ENCODE results near the gene DSCAML1. TPM values are rescaled to one million over a fixed set of nuclear protein-coding genes. Genes with fewer than 3 reads are reported as not detected.

DSCAML1 gene
- total and polyA plus RNA-seq, 2 of the 8 experiments (the other 6 are each of a cell fraction or from before 2014, with no cell fraction given) = 0.19 to 0.24 TPM

DNA sequence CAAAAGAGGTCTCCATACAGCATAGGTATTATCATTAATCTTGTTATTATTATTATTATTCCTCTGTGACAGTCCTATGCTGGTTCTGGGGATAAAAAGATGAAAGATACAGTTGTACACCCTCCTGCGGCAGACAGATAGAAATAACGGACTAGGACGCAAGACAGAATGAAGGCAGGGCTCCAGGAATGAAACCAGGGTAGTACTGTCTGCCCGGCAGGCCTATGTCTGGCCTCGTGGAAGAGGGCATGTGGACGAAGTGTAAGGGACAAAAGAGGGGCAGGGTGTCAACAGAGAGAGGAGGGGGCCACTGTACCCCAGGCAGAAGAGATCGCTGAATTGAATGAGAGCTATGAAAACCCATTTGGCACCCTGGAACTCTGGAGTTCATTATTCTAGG lies 25.2 kb downstream of the DSCAML1 start:
- Histone ChIP-seq H3K27ac (ENCODE audit: low read depth, low read length) (no peak overlapping the region), H3K9me3 (ENCODE audit: insufficient read depth in 2 of 2, low read depth in 1 of 2, low read length in 1 of 2) (no peaks in the 10 kb centered on the region), H3K4ac (replicated peaks; ENCODE audit: insufficient read length, low read depth, low read length) (no peak overlapping the region), H3K56ac (replicated peaks; ENCODE audit: insufficient read length, low read depth, low read length) (no peak overlapping the region), H2BK20ac (ENCODE audit: low read length) (no peak overlapping the region), H2BK5ac (ENCODE audit: low read depth, low read length) (no peak overlapping the region), H3K79me1 (ENCODE audit: low read depth, low read length) (no peaks in the 10 kb centered on the region), H3K4me3 (ENCODE audit: extremely low read depth in 1 of 4, insufficient read depth in 2 of 4, low read depth in 3 of 4, low read length in 4 of 4) (no peak overlapping the region), H4K20me1 (replicated peaks in 1 of 2; ENCODE audit: control insufficient read depth in 1 of 2, insufficient read depth in 2 of 2, low read length in 2 of 2) (no peaks in the 10 kb centered on the region), H3K23ac (ENCODE audit: insufficient read length) (no peak overlapping the region), H4K5ac (ENCODE audit: insufficient read length, low read depth, low read length) (no peak overlapping the region), H2BK120ac (replicated peaks; ENCODE audit: low read depth, low read length) (no peak overlapping the region), H2AFZ (ENCODE audit: low read length) (no peak overlapping the region), H3K14ac (ENCODE audit: insufficient read length) (no peak overlapping the region), H3K36me3 (ENCODE audit: control insufficient read depth in 2 of 4, insufficient read depth in 4 of 4, low read length in 3 of 4) (no peaks in the 10 kb centered on the region), H2AK5ac (ENCODE audit: low read depth, low read length) (no peak overlapping the region), H2BK12ac (ENCODE audit: low read depth, low read length) (no peak overlapping the region), H3K27me3 (replicated peaks in 1 of 4; ENCODE audit: control insufficient read depth in 3 of 4, extremely low read depth in 1 of 4, insufficient read depth in 3 of 4, low read length in 3 of 4) (0 out of 7 replicates have a peak, but pooled peaks cover 0 to 3% (median 0%) of the 10 kb centered on the region in 4 experiments), H3K23me2 (ENCODE audit: low read depth, low read length) (no peaks in the 10 kb centered on the region), H3K18ac (ENCODE audit: extremely low read depth, low read length) (no peak overlapping the region), H2BK15ac (ENCODE audit: low read length) (no peak overlapping the region), H3K9ac (replicated peaks in 1 of 4; ENCODE audit: extremely low read depth in 1 of 4, low read depth in 3 of 4, low read length in 3 of 4) (no peak overlapping the region), H3K4me2 (ENCODE audit: insufficient read depth in 1 of 2, low read depth in 2 of 2, low read length in 2 of 2) (no peak overlapping the region), H3K79me2 (ENCODE audit: control insufficient read depth in 1 of 2, insufficient read depth in 2 of 2, low read length in 2 of 2) (no peaks in the 10 kb centered on the region), H4K8ac (ENCODE audit: extremely low read depth, insufficient read depth, low read length) (no peak overlapping the region), H4K91ac (replicated peaks; ENCODE audit: insufficient read length, low read length) (no peak overlapping the region), H3K4me1 (replicated peaks in 1 of 4; ENCODE audit: control insufficient read depth in 3 of 4, insufficient read depth in 4 of 4, low read length in 3 of 4) (no peaks in the 10 kb centered on the region)
- FAIRE-seq (no peak), DNase-seq (ENCODE audit: low read depth in 1 of 2, low spot score in 2 of 2) (no peak)
- CTCF ChIA-PET (ENCODE audit: partially characterized antibody) = interaction anchor here (1.0 to 1.5 kb wide), 6 partner anchors 14 to 346 kb away, joined by 3 to 5 read pairs (median 3); no protein-coding TSS in a partner anchor
- TF ChIP-seq SP1 (IDR thresholded peaks at IDR 0.05; ENCODE audit: low read depth, low read length) (no peak), CREB1 (IDR thresholded peaks at IDR 0.05) (no peak), TAF7 (optimal IDR thresholded peaks at IDR 0.05; ENCODE audit: borderline replicate concordance, low read depth, low read length) (no peak), SAP30 (IDR thresholded peaks at IDR 0.05; ENCODE audit: insufficient read depth, insufficient replicate concordance, low read length) (no peak), CBX8 (IDR thresholded peaks at IDR 0.05; ENCODE audit: borderline replicate concordance, low read depth, low read length) (no peak), FOSL1 (IDR thresholded peaks at IDR 0.05; ENCODE audit: insufficient read depth, low read depth, low read length) (no peak), TCF12 (IDR thresholded peaks at IDR 0.05; ENCODE audit: low read depth, low read length) (no peak), EP300 (IDR thresholded peaks at IDR 0.05; ENCODE audit: borderline replicate concordance in 1 of 2, low read depth in 2 of 2, low read length in 2 of 2) (no peak)
- WGBS, 2 experiments (ENCODE audit: extremely low coverage in 1 of 2, insufficient coverage in 1 of 2, insufficient read length in 1 of 2, insufficient replicate concordance in 2 of 2, low coverage in 1 of 2, low lambda C conversion rate in 2 of 2, missing lambda C conversion rate in 1 of 2) = 86% methylated on average over 7 of the region's 7 CpGs; no CpG with 5 or more reads in 1 of the 2 experiments
- POLR2A ChIA-PET (ENCODE audit: partially characterized antibody) = no interaction called here

All from H1 (cell line).